ENCODE measurements around the gene CD96. TPM values are rescaled to one million over a fixed set of nuclear protein-coding genes. Genes with fewer than 3 reads are reported as not detected.
A peak's percentile ranks its signal among the peaks of the same experiment; 100 is the strongest.
"Not testable (repeated sequence)": the region's sequence is repeated elsewhere in the genome, so short reads cannot be mapped to it uniquely, and the experiment has no call there.

Gene CD96
- polyA plus RNA-seq, 1 experiment: 0.12 TPM

DNA sequence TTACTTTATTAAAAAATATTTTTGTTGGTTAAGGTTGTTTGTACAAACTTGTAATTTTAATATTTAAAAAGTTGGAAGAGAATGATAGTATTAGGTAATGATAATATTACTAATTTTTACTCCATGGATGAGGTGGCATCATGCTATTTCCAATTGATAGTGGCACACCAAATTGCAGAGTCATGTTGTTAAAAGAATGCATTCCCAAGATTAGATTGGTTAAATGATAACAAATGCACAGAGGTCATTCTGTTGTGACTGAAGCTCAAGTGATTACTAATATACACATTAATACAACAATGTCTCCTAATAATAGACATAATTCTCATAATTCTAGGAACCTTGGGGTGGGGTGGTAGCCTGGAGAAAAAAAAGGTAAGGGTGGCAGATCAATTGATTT is 126.3 kb downstream of the CD96 start:
- no peak for TF ChIP-seq CTCF (IDR thresholded peaks at IDR 0.05; ENCODE audit: low read depth, low read length)
- DNase-seq (ENCODE audit: low read depth, low spot score): no peak
- H3K9me3 ChIP-seq (ENCODE audit: control insufficient read depth, insufficient read depth, low read length): no peaks in the 10 kb centered on the region
- H3K27me3 ChIP-seq (ENCODE audit: control insufficient read depth, insufficient read depth, low read length): no peaks in the 10 kb centered on the region
- H3K27ac ChIP-seq (ENCODE audit: low read depth, low read length): no peak overlapping the region
- H3K4me3 ChIP-seq (ENCODE audit: low read depth, low read length): no peak overlapping the region
- CTCF ChIA-PET: interaction anchor here (0.7 to 6.9 kb wide), 24 partner anchors 9 to 443 kb away, joined by 3 to 100 read pairs (median 5); partner anchors contain the start of gene ZBED2
- POLR2A ChIA-PET: no interaction called here

GRCh38 chr3:111668888-111669488 is 127.0 kb downstream of the CD96 start:
- Histone ChIP-seq H3K4me3 (ENCODE audit: low read depth, low read length) (no peak overlapping the region), H3K27me3 (ENCODE audit: control insufficient read depth, insufficient read depth, low read length) (no peaks in the 10 kb centered on the region), H3K9me3 (ENCODE audit: control insufficient read depth, insufficient read depth, low read length) (no peaks in the 10 kb centered on the region), H3K27ac (ENCODE audit: low read depth, low read length) (no peak overlapping the region)
- ChIA-PET CTCF (interaction anchor here (0.7 to 6.9 kb wide), 30 partner anchors 10 to 442 kb away, joined by 3 to 100 read pairs (median 5); partner anchors contain the start of gene ZBED2), POLR2A (no interaction called here)
- DNase-seq (ENCODE audit: low read depth, low spot score): peak; percentile 37
- peak; percentile 76 for TF ChIP-seq CTCF (IDR thresholded peaks at IDR 0.05; ENCODE audit: low read depth, low read length)

GRCh38 chr3:111669926-111670630 is 128.1 kb downstream of the CD96 start:
- TF ChIP-seq CTCF (IDR thresholded peaks at IDR 0.05; ENCODE audit: low read depth, low read length): no peak
- POLR2A ChIA-PET: no interaction called here
- Histone ChIP-seq H3K9me3 (ENCODE audit: control insufficient read depth, insufficient read depth, low read length) (no peaks in the 10 kb centered on the region), H3K27ac (ENCODE audit: low read depth, low read length) (peak overlapping the region; percentile 79), H3K27me3 (ENCODE audit: control insufficient read depth, insufficient read depth, low read length) (no peaks in the 10 kb centered on the region), H3K4me3 (ENCODE audit: low read depth, low read length) (no peak overlapping the region)
- DNase-seq (ENCODE audit: low read depth, low spot score): no peak
- CTCF ChIA-PET: interaction anchor here (0.8 to 6.9 kb wide), 25 partner anchors 11 to 441 kb away, joined by 3 to 100 read pairs (median 5); no protein-coding TSS in a partner anchor

GRCh38 chr3:111672461-111672860 is 130.5 kb downstream of the CD96 start:
- H3K27ac ChIP-seq (ENCODE audit: low read depth, low read length); POLR2A ChIA-PET; H3K4me3 ChIP-seq (ENCODE audit: low read depth, low read length); H3K27me3 ChIP-seq (ENCODE audit: control insufficient read depth, insufficient read depth, low read length); DNase-seq (ENCODE audit: low read depth, low spot score); H3K9me3 ChIP-seq (ENCODE audit: control insufficient read depth, insufficient read depth, low read length): not testable (repeated sequence)
- CTCF ChIA-PET: interaction anchor here (6.9 kb wide), 1 partner anchor 20 kb away, joined by 100 read pairs; no protein-coding TSS in a partner anchor

DNA sequence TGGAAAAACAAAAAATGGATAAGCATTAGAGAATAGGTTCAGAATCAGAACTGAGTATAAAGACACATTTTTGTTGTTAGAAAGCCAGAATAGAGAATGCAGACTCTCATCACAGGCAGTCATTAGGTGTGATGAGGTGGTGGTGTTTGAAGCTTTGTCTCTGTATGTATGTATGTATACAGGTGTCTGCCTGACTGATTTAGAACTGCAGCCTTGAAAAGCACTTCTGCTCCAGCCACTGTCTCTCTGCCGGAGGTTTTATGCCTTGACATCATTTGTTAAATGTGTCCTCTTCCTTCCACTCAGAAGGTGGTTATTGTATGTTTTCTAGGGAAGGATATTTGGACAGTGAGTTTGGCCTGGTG is 133.8 kb downstream of the CD96 start:
- H3K4me3 ChIP-seq (ENCODE audit: low read depth, low read length): no peak overlapping the region
- no peaks in the 10 kb centered on the region for H3K9me3 ChIP-seq (ENCODE audit: control insufficient read depth, insufficient read depth, low read length)
- TF ChIP-seq CTCF (IDR thresholded peaks at IDR 0.05; ENCODE audit: low read depth, low read length): no peak
- H3K27me3 ChIP-seq (ENCODE audit: control insufficient read depth, insufficient read depth, low read length): peaks cover 4% of the 10 kb centered on the region
- no peak overlapping the region for H3K27ac ChIP-seq (ENCODE audit: low read depth, low read length)
- ChIA-PET CTCF (no interaction called here), POLR2A (no interaction called here)
- DNase-seq (ENCODE audit: low read depth, low spot score): no peak
